NCI-H2196 (cell line): ENCODE data around the gene PLK2.
A peak's percentile ranks its signal among the peaks of the same experiment; 100 is the strongest.

Experiments used
- DNase-seq: peaks from one replicate; lab custom pipeline; 2025; ENCODE audit not compliant: unreplicated experiment; lab: John Stamatoyannopoulos, UW

The PLK2 gene

GRCh38 chr5:58481066-58481676 is 21.3 kb upstream of the PLK2 start:
- no peak for DNase-seq

- no peak for DNase-seq
Measured at GRCh38 chr5:58477760-58478376, 18.0 kb upstream of the PLK2 start.

GRCh38 chr5:58475404-58475803 is 15.5 kb upstream of the PLK2 start:
- DNase-seq = no peak

- DNase-seq = no peak
Measured at GRCh38 chr5:58469896-58470295, 10.0 kb upstream of the PLK2 start.

GRCh38 chr5:58466939-58467338 is 7.1 kb upstream of the PLK2 start:
- DNase-seq = no peak

GRCh38 chr5:58462623-58463230 is 2.8 kb upstream of the PLK2 start:
- DNase-seq = peak; percentile 0

- no peak for DNase-seq
Measured at GRCh38 chr5:58462154-58462553, 2.3 kb upstream of the PLK2 start.

- peak; percentile 36 for DNase-seq
Measured at GRCh38 chr5:58460732-58461286, 923 bp upstream of the PLK2 start.

GRCh38 chr5:58459146-58460001 is 512 bp downstream of the PLK2 start:
- DNase-seq = no peak

GRCh38 chr5:58458743-58459145 is 1.1 kb downstream of the PLK2 start:
- no peak for DNase-seq

GRCh38 chr5:58458141-58458742 is 1.6 kb downstream of the PLK2 start:
- no peak for DNase-seq

- no peak for DNase-seq
Measured at GRCh38 chr5:58457050-58457449, 2.8 kb downstream of the PLK2 start.

GRCh38 chr5:58456486-58456885 is 3.4 kb downstream of the PLK2 start:
- DNase-seq = no peak

- DNase-seq = no peak
Measured at GRCh38 chr5:58456026-58456425, 3.9 kb downstream of the PLK2 start.

GRCh38 chr5:58455480-58455879 is 4.4 kb downstream of the PLK2 start:
- DNase-seq = no peak

GRCh38 chr5:58455066-58455465 is 4.8 kb downstream of the PLK2 start:
- DNase-seq = no peak

- DNase-seq = no peak
Measured at GRCh38 chr5:58454025-58454424, 5.9 kb downstream of the PLK2 start.

GRCh38 chr5:58453306-58453705 is 6.6 kb downstream of the PLK2 start:
- DNase-seq = no peak

- no peak for DNase-seq
Measured at GRCh38 chr5:58452566-58453258, 7.2 kb downstream of the PLK2 start.
